SK-N-SH treated with all-trans-retinoic acid at 6 μM for 48 hours (cell line): Measurements from ENCODE around the gene CDYL.

Experiments used
- ATAC-seq: fragments of 200-7000 bp; cut with Tn5 transposase; 3 replicates; pipeline ENCODE4 v1.9.1; 2020; ENCODE audit warnings: mild to moderate bottlenecking, moderate library complexity
- ARNTL ChIP-seq: fragments of 450-650 bp; formaldehyde crosslinking; IDR thresholded peaks from 2 replicates; pipeline ENCODE4 v1.5.0; 2020; ENCODE audit warnings: low read depth, mild to moderate bottlenecking, moderate library complexity, borderline replicate concordance
- BACH2 ChIP-seq: fragments of 250-450 bp; sonication (Bioruptor Pico); IDR thresholded peaks from 2 replicates; pipeline ENCODE4 v1.9.0; 2021; ENCODE audit warnings: mild to moderate bottlenecking, borderline replicate concordance
- CSDC2 ChIP-seq: fragments of 250-450 bp; sonication (Bioruptor Pico); IDR thresholded peaks from 2 replicates; pipeline ENCODE4 v1.5.0; 2020; ENCODE audit warnings: mild to moderate bottlenecking, moderate library complexity
- CSRNP3 ChIP-seq: fragments of 250-450 bp; sonication (Bioruptor Pico); IDR thresholded peaks from 2 replicates; pipeline ENCODE4 v1.5.1; 2021; ENCODE audit warnings: mild to moderate bottlenecking, moderate library complexity
- ESRRG ChIP-seq: fragments of 250-450 bp; sonication (Bioruptor Pico); IDR thresholded peaks from 2 replicates; pipeline ENCODE4 v1.6.1; 2021; ENCODE audit warnings: mild to moderate bottlenecking
- GLIS3 ChIP-seq: fragments of 250-450 bp; sonication (Bioruptor Pico); IDR thresholded peaks from 2 replicates; pipeline ENCODE4 v1.5.0; 2020; ENCODE audit warnings: mild to moderate bottlenecking, moderate library complexity
- ISL1 ChIP-seq: fragments of 250-450 bp; sonication (Bioruptor Pico); IDR thresholded peaks from 2 replicates; pipeline ENCODE4 v2.1.2; 2022; ENCODE audit warnings: mild to moderate bottlenecking, moderate library complexity
- OSR1 ChIP-seq: fragments of 250-450 bp; sonication (Bioruptor Pico); IDR thresholded peaks from 2 replicates; pipeline ENCODE4 v1.8.0; 2022; ENCODE audit warnings: moderate library complexity, mild to moderate bottlenecking, inconsistent platforms
- RARB ChIP-seq: fragments of 250-450 bp; sonication (Bioruptor Pico); IDR thresholded peaks from 2 replicates; pipeline ENCODE4 v1.8.0; 2021; ENCODE audit warnings: mild to moderate bottlenecking, moderate library complexity
- SNAI2 ChIP-seq: fragments of 250-450 bp; sonication (Bioruptor Pico); IDR thresholded peaks from 2 replicates; pipeline ENCODE4 v1.5.0; 2020; ENCODE audit warnings: mild to moderate bottlenecking, moderate library complexity
- TOX ChIP-seq: fragments of 250-450 bp; sonication (Bioruptor Pico); IDR thresholded peaks from 2 replicates; pipeline ENCODE4 v1.8.0; 2021; ENCODE audit warnings: mild to moderate bottlenecking, moderate library complexity, borderline replicate concordance
- ZC3H10 ChIP-seq: fragments of 250-450 bp; sonication (Bioruptor Pico); IDR thresholded peaks from 2 replicates; pipeline ENCODE4 v1.5.1; 2021; ENCODE audit warnings: mild to moderate bottlenecking, moderate library complexity
- ZFP3 ChIP-seq: fragments of 250-450 bp; sonication (Bioruptor Pico); IDR thresholded peaks from 2 replicates; pipeline ENCODE4 v1.5.0; 2020; ENCODE audit warnings: mild to moderate bottlenecking, moderate library complexity
- ZFP30 ChIP-seq: fragments of 450-650 bp; formaldehyde crosslinking; IDR thresholded peaks from 2 replicates; pipeline ENCODE4 v1.5.0; 2022; ENCODE audit warnings: mild to moderate bottlenecking, moderate library complexity
- ZNF565 ChIP-seq: fragments of 450-650 bp; formaldehyde crosslinking; conservative IDR thresholded peaks from 2 replicates; pipeline ENCODE4 v1.5.0; 2020; ENCODE audit warnings: low read depth, mild to moderate bottlenecking, moderate library complexity
- ZNF8 ChIP-seq: fragments of 450-650 bp; formaldehyde crosslinking; IDR thresholded peaks from 2 replicates; pipeline ENCODE4 v1.5.0; 2020; ENCODE audit warnings: mild to moderate bottlenecking, moderate library complexity
- TF ChIP-seq, protein P1 (sequence below): fragments of 250-450 bp; sonication (Bioruptor Pico); IDR thresholded peaks from 2 replicates; pipeline ENCODE4 v1.5.0; 2020; ENCODE audit warnings: mild to moderate bottlenecking, moderate library complexity
- TF ChIP-seq, protein P2 (sequence below): fragments of 250-450 bp; sonication (Bioruptor Pico); IDR thresholded peaks from 2 replicates; pipeline ENCODE4 v1.8.0; 2021; ENCODE audit warnings: low read depth, mild to moderate bottlenecking, moderate library complexity, borderline replicate concordance
- TF ChIP-seq, protein P3 (sequence below): fragments of 250-450 bp; sonication (Bioruptor Pico); IDR thresholded peaks from 2 replicates; pipeline ENCODE4 v1.8.0; 2020; ENCODE audit warnings: mild to moderate bottlenecking, moderate library complexity, borderline replicate concordance
- TF ChIP-seq, protein P4 (sequence below): fragments of 250-450 bp; sonication (Bioruptor Pico); IDR thresholded peaks from 2 replicates; pipeline ENCODE4 v1.5.1; 2020; ENCODE audit warnings: low read depth, mild to moderate bottlenecking, moderate library complexity

CDYL gene

GRCh38 chr6:4880363-4880762 lies 104.2 kb downstream of the CDYL start:
- no peak for ATAC-seq
- TF ChIP-seq CSRNP3 (CRISPR knock-in tag) (no peak), BACH2 (no peak), TOX (CRISPR knock-in tag) (no peak), ZFP30 (CRISPR knock-in tag) (no peak), CSDC2 (CRISPR knock-in tag) (no peak), OSR1 (CRISPR knock-in tag) (no peak), RARB (no peak), ZNF565 (CRISPR knock-in tag) (no peak), GLIS3 (CRISPR knock-in tag) (no peak), ARNTL (CRISPR knock-in tag) (no peak), SNAI2 (CRISPR knock-in tag) (no peak), ZC3H10 (no peak), ZNF8 (CRISPR knock-in tag) (no peak)
- TF ChIP-seq, protein P1, sequence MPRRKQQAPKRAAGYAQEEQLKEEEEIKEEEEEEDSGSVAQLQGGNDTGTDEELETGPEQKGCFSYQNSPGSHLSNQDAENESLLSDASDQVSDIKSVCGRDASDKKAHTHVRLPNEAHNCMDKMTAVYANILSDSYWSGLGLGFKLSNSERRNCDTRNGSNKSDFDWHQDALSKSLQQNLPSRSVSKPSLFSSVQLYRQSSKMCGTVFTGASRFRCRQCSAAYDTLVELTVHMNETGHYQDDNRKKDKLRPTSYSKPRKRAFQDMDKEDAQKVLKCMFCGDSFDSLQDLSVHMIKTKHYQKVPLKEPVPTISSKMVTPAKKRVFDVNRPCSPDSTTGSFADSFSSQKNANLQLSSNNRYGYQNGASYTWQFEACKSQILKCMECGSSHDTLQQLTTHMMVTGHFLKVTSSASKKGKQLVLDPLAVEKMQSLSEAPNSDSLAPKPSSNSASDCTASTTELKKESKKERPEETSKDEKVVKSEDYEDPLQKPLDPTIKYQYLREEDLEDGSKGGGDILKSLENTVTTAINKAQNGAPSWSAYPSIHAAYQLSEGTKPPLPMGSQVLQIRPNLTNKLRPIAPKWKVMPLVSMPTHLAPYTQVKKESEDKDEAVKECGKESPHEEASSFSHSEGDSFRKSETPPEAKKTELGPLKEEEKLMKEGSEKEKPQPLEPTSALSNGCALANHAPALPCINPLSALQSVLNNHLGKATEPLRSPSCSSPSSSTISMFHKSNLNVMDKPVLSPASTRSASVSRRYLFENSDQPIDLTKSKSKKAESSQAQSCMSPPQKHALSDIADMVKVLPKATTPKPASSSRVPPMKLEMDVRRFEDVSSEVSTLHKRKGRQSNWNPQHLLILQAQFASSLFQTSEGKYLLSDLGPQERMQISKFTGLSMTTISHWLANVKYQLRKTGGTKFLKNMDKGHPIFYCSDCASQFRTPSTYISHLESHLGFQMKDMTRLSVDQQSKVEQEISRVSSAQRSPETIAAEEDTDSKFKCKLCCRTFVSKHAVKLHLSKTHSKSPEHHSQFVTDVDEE (CRISPR knock-in tag) = no peak
- TF ChIP-seq, protein P2, sequence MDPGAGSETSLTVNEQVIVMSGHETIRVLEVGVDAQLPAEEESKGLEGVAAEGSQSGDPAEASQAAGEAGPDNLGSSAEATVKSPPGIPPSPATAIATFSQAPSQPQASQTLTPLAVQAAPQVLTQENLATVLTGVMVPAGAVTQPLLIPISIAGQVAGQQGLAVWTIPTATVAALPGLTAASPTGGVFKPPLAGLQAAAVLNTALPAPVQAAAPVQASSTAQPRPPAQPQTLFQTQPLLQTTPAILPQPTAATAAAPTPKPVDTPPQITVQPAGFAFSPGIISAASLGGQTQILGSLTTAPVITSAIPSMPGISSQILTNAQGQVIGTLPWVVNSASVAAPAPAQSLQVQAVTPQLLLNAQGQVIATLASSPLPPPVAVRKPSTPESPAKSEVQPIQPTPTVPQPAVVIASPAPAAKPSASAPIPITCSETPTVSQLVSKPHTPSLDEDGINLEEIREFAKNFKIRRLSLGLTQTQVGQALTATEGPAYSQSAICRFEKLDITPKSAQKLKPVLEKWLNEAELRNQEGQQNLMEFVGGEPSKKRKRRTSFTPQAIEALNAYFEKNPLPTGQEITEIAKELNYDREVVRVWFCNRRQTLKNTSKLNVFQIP (CRISPR knock-in tag) = no peak
- TF ChIP-seq, all 23 proteins: peak for 0

- no peak for TF ChIP-seq ZNF8 (CRISPR knock-in tag)
- TF ChIP-seq TOX (CRISPR knock-in tag) = no peak
- TF ChIP-seq CSRNP3 (CRISPR knock-in tag) = no peak
- no peak for TF ChIP-seq GLIS3 (CRISPR knock-in tag)
- no peak for TF ChIP-seq CSDC2 (CRISPR knock-in tag)
- no peak for TF ChIP-seq ISL1
- TF ChIP-seq, protein P3, sequence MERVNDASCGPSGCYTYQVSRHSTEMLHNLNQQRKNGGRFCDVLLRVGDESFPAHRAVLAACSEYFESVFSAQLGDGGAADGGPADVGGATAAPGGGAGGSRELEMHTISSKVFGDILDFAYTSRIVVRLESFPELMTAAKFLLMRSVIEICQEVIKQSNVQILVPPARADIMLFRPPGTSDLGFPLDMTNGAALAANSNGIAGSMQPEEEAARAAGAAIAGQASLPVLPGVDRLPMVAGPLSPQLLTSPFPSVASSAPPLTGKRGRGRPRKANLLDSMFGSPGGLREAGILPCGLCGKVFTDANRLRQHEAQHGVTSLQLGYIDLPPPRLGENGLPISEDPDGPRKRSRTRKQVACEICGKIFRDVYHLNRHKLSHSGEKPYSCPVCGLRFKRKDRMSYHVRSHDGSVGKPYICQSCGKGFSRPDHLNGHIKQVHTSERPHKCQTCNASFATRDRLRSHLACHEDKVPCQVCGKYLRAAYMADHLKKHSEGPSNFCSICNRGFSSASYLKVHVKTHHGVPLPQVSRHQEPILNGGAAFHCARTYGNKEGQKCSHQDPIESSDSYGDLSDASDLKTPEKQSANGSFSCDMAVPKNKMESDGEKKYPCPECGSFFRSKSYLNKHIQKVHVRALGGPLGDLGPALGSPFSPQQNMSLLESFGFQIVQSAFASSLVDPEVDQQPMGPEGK (CRISPR knock-in tag) = no peak
- no peak for ATAC-seq
Observed at GRCh38 chr6:4883298-4883697, 107.1 kb downstream of the CDYL start.

DNA sequence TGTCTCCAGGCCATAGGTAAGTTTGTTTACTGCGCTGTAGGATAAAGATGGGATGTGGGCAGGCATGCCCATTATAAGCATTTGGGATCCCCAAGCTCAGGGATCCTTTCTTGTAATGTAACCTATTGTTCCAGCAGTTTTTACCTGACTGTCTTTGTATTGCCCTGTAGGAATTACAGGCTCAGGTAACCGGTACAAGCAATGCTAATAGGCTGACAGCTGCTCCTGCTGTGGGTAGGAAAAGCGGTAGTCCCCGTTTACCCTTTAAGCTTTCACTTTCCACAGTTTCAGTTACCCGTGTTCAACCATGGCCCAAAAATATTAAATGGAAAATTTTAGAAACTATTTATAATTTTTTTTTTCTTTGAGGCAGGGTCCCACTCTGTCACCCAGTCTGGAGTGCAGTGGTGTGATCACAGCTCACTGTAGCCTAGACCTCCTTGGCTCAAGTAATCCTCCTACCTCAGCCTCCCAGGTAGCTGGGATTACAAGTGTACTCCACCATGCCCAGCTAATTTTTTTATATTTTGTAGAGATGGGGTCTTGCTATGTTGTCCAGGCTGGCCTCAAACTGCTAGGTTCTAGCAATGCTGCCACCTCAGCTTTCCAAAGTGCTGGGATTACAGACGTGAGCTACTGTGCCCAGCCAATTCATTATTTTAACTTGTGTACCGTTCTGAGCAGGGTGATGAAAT lies 108.6 kb downstream of the CDYL start:
- TF ChIP-seq ESRRG (CRISPR knock-in tag) (no peak), ZFP3 (CRISPR knock-in tag) (no peak), OSR1 (CRISPR knock-in tag) (no peak), ZC3H10 (no peak), ZNF565 (CRISPR knock-in tag) (no peak), CSDC2 (CRISPR knock-in tag) (no peak)
- TF ChIP-seq, protein P4, sequence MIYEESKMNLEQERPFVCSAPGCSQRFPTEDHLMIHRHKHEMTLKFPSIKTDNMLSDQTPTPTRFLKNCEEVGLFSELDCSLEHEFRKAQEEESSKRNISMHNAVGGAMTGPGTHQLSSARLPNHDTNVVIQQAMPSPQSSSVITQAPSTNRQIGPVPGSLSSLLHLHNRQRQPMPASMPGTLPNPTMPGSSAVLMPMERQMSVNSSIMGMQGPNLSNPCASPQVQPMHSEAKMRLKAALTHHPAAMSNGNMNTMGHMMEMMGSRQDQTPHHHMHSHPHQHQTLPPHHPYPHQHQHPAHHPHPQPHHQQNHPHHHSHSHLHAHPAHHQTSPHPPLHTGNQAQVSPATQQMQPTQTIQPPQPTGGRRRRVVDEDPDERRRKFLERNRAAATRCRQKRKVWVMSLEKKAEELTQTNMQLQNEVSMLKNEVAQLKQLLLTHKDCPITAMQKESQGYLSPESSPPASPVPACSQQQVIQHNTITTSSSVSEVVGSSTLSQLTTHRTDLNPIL = no peak
- ATAC-seq = no peak
